NT2/D1 (cell line): Measurements from ENCODE around the gene GLRA1.

Experiments
- YY1 ChIP-seq: IDR thresholded peaks from 2 replicates; pipeline ENCODE4 v1.6.1; 2011; ENCODE audit not compliant: insufficient read length, insufficient read depth
- ZNF274 ChIP-seq: IDR thresholded peaks from 2 replicates; pipeline ENCODE4 v1.6.1; 2011; ENCODE audit warnings: mild to moderate bottlenecking, low read depth, low read length

GRCh38 chr5:151947931-151948608 is 23.4 kb upstream of the GLRA1 start:
- TF ChIP-seq ZNF274 (no peak), YY1 (no peak)
